Raji (cell line): Measurements from ENCODE around the gene LARP4B.

Source experiments
- POLR2A ChIP-seq: IDR thresholded peaks from 2 replicates; pipeline ENCODE4 v1.6.1; 2011; ENCODE audit warnings: low read depth, low read length, control low read depth; ENCODE audit not compliant: insufficient read depth

Gene LARP4B

DNA sequence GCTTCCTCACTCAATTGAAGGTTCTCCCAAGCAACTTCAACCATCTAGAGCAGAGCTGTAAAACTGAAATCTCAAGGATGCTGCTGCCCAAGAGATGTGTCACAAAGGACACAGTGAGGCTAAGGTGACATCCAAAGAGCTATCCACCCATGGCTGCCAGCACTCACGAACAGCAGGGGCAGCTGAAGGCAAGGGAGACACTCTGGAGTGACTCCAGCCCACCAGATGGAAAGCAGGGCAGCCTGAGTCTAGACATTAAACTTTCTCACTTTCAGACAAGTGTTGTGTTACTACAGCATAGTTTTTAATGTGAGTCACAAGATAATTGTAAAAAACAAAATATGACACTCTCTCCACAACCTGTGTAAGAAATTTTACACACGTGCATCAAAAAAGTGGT, 113.5 kb downstream of the LARP4B start:
- no peak for TF ChIP-seq POLR2A

DNA sequence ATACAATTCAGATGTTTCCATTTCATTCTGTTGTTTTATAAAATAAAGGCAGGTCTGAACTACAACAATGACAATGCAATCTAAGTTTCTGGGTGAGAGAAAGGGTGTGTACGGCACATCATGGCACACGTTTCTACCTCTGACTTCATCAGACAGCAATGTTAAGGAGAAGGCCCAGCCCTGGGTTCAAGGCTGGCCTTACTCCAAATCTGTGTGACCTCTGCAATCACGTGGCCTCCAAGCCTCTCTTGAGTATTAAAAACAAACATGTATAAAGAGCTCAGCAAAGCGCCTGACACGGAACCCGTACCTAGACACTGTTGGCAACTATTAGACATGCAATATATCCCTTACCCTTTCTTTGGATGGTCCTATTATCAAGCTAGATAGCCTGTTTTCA, 114.1 kb downstream of the LARP4B start:
- no peak for TF ChIP-seq POLR2A

DNA sequence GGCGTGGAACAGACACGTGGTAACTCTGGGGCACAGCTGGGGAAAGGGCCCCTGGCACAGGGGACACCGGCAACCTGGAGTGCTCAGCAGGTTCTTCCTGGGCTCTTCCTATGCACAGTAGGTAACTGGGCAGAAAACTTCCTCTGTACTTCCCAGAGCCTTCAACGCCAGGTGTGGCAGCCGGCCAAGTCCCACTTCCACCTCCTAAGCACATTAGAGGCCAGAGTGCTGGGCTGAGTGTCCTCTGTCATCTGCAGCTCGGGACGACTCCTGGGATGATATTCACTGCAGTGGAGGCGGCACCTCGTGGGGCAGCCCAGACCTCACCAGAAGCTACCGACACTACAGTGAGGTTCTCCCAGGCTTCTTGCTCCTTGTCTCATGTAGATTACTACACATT, 114.5 kb downstream of the LARP4B start:
- no peak for TF ChIP-seq POLR2A

DNA sequence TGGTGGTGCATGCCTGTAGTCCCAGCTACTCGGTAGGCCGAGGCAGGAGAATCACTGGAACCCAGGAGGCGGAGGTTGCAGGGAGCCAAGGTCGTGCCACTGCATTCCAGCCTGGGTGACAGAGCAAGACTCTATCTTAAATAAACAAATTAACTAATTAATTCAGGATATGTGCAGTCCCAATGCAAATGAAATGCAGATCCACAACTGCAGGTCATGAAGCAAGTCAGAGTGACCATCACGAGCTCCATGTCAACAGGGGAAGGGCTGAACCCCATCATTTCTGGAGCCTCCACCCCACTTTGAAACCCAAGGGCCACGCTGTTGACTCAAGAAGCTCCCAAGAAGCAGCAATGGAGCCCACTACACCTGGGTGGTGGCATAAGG, 115.4 kb downstream of the LARP4B start:
- TF ChIP-seq POLR2A = no peak

DNA sequence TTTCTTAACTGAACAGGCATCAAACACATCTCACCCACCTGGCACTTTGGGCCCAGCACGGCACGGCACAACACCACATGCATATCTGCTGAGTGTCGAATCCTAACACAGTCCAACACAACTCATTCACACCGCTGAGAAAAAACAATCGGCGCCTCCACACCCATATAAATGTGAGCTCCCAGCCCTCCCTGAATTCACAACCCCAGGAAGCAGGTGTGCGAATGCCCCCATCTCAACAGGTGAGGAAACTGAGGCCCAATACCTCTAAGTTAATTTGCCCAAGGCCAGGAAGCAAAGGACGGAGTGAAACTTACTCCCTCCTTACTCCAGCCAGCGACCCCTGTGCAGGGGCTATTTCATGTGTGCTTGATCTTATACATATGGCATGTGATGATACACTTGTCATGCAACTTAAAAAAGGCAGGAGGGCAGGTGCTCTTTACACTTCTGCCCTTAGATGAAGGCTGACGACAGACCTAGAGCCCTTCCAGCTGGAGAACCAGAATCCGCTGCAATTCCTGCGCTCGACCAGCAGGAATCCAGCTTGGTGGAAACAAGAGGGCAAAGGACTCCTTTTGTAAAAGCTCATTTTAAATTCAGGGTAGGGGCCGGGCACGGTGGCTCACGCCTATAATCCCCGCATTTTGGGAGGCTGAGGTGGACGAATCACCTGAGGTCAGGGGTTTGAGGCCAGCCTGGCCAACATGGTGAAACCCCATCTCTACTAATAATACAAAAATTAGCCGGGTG, 116.0 kb downstream of the LARP4B start:
- no peak for TF ChIP-seq POLR2A

DNA sequence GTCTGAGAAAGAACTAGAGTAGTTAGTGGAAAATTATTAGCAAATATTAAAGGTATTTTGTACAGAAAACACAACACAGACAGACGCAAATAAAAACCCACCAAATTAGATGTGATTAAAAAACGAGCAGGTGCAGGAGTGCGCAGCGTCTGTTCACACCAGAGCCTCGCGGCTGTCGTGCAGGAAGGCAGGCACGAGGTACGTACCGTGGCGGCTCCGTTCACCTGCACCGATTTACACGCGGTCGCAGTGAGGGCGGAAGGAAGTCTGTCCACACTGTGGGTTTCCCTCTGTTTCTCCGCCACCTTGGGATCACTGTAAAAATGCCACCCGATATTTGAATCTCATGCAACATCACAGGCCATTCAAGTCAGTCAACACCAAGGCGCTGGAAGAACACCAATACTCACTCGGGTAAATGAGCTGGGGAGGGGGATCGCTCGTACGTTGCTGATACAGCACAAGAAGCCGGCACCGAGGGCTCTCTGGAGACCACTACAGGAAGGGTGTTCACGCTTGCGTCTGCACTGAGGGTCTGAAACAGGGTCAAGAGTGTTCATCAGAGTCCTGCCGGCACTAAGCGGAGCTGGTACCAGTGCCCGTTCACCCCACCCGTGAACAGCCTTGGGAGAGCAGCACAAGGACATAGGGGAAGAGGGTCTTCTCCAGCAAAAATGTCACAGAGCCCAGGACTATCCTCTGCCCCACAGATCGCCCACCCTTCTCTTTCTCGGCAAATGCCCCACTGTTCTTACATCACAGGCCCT, 116.8 kb downstream of the LARP4B start:
- no peak for TF ChIP-seq POLR2A

DNA sequence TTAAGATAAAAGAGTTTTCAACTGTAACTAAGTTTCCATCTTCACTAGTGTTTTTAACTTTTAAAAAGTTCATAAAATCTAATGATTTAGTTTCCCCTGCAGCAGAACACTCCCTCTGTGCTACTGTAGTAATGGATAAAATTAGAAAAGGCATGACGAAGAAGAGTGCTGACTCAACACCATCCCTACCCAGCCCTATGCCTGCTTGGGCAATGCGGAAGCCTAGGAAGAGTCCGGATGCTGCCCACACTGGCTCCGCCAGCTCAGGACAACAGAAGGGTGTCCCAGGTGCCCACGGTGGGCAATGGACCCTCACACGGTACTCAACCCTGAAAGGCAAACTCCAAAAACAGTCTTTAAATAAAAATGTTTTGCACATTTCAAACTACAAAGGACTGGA, 118.2 kb downstream of the LARP4B start:
- TF ChIP-seq POLR2A = no peak

DNA sequence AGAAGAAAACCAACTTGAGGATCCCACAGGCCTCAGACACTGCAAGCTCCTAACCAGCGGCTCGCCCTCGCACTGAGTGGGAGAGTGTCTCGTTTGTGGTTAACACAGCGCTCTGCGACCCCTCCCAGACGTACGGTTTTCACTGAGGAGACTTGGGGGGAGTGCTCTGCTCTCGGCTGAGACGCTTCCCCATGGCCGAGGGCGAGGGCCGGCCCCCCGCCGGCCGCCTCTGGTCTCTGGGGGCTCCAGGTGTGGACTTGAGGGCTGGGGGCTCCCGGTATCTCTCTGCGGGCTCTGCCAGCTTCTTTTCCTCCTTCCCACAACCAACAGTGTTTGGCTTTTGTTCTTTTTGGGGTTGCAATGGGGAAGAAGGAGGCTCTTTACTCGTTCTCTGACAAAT, 118.7 kb downstream of the LARP4B start:
- no peak for TF ChIP-seq POLR2A

DNA sequence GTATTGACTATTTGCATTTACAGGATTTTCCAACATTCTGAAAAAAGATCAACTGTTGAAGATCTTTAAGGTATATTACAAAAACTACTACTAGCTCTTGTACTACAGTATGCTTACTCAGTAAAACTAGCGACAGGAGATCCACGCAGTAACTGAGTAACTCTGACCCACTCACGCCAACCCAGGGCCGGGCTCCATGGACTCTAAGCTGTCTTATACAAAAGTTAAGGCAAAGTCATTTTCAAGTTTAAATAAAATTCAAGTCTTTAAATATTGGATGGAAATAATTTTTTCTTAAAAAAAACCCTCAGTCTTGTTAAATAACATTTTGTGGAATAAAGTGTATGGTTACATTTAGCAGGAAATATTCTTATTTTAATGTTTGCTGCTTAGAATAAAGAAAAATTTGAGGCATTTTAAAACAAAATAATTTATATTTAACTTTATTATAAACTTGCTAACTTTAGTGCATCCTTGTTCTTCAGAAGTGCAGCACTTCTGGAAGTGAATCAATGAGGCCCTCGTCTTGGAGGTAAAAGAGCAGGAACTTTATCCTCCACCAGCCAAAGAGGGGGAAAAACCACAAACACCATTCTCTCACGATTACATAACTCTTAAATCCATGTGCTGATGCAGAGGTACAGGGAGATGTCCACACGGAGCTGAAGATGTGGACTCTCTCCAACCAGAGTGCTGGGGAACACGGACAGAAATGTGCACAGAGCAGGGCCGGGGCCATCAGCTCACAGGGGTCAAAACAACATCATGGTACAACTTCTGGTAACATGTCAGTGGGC, 119.9 kb downstream of the LARP4B start:
- TF ChIP-seq POLR2A = no peak

DNA sequence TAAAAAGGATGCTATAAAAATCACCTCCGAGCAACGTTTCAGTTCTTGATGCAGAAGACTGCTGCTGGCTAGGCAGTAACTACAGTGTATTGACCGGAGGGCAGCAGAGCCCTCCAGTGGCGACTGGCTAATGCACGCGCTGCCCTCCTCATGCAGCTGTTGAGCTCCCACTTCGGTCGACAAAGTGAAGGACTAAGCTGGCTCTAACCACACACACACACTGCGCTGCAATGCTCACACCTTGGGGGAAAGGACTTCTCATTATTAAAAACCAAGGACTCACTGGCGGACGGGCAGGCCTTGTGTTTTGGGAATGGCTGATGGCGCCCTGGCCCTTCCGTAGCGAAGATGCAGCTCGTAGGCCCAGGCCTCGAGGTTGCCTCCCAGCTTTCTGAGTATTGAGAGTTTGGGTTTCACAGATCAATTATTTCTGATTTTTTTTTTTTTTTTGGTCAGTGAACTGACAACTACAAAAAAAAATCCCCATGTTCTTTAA, 121.1 kb downstream of the LARP4B start:
- no peak for TF ChIP-seq POLR2A

DNA sequence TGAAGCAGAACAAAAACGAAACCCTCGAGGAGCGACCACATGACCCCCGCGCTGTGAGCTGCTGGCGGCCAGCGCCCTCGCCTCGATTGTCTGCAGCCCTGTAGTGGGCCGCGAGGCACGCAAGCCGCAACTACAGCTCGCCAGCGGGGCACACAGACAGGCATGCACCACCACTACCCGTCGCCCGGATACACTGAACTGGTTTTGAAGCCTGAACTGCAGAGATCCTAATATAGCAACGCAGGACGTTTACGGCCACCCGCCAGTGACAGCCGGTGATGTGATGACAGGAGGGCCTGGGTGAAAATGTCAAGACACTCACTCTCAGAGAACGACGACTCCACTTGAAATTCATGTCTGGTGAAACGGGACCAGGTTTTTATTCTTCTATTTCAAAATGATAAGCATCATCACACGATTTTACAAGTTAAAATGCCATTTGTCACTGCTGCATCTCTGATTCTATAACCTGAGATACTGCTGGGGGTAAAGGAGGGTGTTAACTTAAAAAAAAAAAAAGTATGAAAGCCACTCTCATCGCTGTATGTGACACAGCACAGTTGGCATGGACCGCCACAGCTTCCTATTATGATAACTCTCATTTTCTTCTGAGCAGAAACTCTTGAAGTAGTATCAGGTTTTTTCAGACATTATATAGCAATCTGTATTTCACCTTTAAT, 121.7 kb downstream of the LARP4B start:
- no peak for TF ChIP-seq POLR2A

DNA sequence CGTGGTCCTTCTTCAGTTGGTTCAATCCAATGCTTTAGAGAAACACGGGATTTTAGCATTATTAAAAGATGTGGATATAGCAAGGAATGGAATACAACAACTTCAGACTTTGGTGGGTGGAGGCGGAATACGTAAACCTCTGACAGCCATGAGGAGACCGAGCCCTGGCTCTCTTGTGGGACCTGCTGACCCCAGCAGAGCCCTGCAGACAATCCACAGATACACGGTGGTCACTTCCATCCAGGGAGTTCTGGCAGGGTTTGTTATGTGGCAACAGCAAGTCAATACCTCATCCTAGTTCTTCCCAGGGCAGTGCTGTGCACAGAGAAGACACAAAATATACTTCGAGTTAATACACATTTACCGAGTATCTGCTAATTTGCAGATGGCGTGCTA, 123.5 kb downstream of the LARP4B start:
- no peak for TF ChIP-seq POLR2A

DNA sequence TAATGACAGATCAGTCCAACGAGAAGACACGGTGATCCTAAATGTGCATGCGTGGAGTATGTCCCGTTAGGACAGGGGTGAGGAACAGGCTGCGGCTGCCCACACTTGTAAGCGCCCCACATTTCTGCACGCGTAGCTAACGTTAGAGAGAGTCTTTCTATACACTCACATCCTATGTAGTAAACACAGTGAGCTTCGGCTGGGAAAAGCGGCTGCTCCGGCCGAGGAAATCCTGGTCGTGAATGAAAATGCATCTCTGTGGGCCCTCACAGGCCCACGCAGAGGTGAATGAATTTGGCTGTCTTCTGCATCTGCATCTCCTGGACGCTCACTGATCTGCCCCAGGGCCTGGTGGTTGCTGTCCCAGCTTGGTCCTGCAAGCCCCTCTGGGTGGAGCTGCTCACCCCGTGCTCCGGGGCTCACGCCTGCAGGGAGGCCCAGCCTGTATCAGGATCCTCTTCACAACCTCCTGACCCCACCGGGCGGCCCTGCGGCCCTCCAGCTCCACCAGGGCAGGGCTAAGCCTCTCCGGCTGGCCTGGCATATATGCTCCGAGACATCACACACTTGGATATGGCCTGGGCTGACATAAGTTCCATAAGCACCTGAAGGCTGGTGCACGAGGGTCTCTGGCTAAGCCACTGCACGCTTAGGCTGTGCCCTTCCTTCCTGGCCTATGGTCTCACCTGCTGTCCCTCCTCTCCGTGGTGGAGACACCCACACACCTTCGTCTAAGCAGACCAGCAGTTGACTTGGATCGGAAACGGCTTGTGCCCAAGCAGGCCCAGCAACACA, 124.1 kb downstream of the LARP4B start:
- TF ChIP-seq POLR2A = no peak

DNA sequence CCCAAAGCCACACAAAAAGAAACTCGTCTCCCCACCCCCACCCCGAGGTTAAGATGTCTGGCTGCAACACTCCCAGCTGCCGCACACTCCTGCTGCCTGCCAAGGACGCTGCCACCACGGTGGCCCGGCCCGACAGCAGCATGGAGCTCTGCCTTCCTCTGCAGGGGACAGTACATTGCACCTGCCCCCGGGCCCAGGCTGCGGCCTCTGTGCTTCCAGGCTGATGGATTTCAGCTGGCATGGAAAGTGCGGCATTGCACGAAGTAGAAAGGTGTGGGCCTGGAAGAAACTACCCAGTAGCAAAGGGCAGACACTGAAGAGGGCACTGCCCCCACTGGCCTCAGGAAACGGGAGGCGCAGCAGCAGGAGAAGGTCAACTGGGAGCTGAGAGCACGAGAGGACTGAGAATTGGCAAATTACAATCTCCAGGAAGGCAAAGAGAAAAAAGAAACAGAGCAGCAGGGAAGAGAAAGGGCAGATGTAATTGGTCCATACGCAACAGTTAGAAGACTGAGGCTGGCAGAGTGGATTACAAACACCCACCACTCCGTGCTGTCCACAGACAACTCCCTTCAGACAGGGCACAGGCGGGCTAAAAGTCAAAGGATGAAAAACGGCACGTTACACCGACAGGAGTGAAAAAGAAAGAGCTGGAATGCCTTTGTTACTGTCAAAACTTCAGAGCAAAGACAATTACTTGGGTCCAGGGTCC, 124.9 kb downstream of the LARP4B start:
- no peak for TF ChIP-seq POLR2A
